PC-3 (cell line): ENCODE data around the gene PRKN.

Source experiments
- EZH2phosphoT487 ChIP-seq: fragments of 300-600 bp; sonication (generic); IDR thresholded peaks from 2 replicates; pipeline ENCODE4 v1.6.1; 2018; ENCODE audit warnings: mild to moderate bottlenecking, antibody characterized with exemption, low read length, borderline replicate concordance
- TF ChIP-seq, protein P1 (sequence below): fragments of 300-600 bp; sonication (generic); conservative IDR thresholded peaks from 2 replicates; pipeline ENCODE4 v1.5.1; 2017; ENCODE audit warnings: antibody characterized with exemption, low read depth, mild to moderate bottlenecking, low read length

DNA sequence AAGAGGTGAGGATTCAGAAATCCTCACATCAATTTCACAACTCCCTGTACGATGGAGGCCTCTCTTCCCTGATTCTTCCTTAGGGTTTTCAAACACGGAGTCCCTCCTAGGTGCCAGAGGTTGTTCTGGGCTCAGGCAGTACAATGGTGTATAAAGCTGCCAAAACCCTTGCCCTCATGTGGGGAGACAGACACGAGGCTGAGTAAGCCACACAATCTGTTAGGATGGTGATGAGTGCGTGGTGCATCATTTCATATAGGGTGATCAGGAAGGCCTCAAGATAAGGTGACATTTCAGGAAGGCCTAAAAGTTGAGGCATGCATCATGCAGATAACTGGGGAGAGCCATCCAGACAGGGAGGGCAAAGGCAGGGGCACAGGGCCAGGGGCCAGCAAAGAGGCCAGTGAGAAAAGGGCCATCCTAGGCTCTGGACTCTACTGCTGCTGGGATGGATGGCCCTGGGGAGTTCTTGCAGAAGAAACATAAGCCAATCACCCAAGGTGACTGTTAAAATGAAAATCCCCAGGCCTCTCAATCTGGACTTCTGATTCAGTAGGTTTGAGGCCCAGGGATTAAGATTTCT lies 186.5 kb downstream of the PRKN start:
- TF ChIP-seq, protein P1, sequence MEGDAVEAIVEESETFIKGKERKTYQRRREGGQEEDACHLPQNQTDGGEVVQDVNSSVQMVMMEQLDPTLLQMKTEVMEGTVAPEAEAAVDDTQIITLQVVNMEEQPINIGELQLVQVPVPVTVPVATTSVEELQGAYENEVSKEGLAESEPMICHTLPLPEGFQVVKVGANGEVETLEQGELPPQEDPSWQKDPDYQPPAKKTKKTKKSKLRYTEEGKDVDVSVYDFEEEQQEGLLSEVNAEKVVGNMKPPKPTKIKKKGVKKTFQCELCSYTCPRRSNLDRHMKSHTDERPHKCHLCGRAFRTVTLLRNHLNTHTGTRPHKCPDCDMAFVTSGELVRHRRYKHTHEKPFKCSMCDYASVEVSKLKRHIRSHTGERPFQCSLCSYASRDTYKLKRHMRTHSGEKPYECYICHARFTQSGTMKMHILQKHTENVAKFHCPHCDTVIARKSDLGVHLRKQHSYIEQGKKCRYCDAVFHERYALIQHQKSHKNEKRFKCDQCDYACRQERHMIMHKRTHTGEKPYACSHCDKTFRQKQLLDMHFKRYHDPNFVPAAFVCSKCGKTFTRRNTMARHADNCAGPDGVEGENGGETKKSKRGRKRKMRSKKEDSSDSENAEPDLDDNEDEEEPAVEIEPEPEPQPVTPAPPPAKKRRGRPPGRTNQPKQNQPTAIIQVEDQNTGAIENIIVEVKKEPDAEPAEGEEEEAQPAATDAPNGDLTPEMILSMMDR, result no peak
- TF ChIP-seq EZH2phosphoT487, result no peak
